ENCODE results near the gene PIP4K2A.

DNA sequence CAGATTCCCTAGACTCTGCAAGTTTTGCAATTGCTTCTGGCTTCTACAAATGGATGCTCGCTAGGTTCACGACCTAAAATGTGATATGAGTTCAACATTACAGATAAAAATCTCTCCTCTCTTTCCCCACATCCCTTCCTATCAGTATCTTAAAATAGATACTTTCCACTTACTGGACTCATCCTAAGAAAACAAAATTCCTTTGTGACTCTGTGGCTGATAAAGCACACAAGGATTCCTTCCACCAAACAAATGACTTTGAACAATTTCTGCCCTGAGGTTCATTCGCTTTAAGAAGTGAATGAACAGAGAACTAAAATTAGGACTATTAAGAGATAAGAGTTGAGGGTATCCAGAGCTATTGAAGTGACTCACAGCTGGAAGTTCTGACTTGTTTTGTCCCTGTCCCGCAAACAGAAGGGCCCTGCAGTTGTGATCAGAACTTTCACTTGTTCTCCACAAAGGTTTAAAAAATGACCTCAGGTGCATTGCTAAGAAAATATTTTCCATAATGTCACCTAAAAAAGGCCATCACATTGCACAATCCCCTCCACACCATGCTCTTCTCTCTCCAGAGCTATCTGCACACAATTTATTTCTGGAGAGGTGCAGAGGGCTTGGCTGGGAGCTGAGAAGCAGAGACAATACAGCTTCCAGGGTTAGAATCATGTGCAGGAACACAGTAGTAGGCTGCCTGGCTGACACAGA lies 96.1 kb downstream of the PIP4K2A start:
- TF ChIP-seq, protein P1, sequence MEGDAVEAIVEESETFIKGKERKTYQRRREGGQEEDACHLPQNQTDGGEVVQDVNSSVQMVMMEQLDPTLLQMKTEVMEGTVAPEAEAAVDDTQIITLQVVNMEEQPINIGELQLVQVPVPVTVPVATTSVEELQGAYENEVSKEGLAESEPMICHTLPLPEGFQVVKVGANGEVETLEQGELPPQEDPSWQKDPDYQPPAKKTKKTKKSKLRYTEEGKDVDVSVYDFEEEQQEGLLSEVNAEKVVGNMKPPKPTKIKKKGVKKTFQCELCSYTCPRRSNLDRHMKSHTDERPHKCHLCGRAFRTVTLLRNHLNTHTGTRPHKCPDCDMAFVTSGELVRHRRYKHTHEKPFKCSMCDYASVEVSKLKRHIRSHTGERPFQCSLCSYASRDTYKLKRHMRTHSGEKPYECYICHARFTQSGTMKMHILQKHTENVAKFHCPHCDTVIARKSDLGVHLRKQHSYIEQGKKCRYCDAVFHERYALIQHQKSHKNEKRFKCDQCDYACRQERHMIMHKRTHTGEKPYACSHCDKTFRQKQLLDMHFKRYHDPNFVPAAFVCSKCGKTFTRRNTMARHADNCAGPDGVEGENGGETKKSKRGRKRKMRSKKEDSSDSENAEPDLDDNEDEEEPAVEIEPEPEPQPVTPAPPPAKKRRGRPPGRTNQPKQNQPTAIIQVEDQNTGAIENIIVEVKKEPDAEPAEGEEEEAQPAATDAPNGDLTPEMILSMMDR (IDR thresholded peaks at IDR 0.05; ENCODE audit: low read depth, low read length), result no peak
- TF ChIP-seq EZH2phosphoT487 (IDR thresholded peaks at IDR 0.05; ENCODE audit: low read depth), result no peak
